ENCODE results near the gene IPPK.

IPPK gene

GRCh38 chr9:92613268-92614122 lies 56.4 kb downstream of the IPPK start:
- TF ChIP-seq, protein P1, sequence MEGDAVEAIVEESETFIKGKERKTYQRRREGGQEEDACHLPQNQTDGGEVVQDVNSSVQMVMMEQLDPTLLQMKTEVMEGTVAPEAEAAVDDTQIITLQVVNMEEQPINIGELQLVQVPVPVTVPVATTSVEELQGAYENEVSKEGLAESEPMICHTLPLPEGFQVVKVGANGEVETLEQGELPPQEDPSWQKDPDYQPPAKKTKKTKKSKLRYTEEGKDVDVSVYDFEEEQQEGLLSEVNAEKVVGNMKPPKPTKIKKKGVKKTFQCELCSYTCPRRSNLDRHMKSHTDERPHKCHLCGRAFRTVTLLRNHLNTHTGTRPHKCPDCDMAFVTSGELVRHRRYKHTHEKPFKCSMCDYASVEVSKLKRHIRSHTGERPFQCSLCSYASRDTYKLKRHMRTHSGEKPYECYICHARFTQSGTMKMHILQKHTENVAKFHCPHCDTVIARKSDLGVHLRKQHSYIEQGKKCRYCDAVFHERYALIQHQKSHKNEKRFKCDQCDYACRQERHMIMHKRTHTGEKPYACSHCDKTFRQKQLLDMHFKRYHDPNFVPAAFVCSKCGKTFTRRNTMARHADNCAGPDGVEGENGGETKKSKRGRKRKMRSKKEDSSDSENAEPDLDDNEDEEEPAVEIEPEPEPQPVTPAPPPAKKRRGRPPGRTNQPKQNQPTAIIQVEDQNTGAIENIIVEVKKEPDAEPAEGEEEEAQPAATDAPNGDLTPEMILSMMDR (conservative IDR thresholded peaks at IDR 0.05), result no peak
- TF ChIP-seq ZFX (IDR thresholded peaks at IDR 0.05), result no peak
- H3K27ac ChIP-seq, result no peak overlapping the region

DNA sequence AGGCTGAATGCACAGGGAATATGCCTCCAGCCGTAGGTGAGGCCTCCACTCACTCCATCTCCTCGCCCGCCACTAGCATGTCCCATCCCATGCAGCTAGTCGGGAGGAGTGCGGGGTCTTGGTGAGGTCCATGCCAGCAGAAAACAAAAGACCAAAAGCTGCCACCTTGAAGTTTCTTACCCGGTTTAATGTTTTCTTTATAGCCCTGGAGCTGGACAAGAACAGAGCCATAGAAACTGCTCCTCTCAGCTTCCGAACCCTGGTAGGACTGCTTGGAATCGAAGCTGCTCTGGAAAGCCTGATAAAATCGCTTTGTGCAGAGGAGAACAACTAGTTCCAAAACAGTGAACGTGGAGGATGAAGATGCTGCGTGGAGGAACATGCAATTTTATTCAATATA lies 57.1 kb downstream of the IPPK start:
- TF ChIP-seq, protein P1 (conservative IDR thresholded peaks at IDR 0.05), result no peak
- no peak for TF ChIP-seq ZFX (IDR thresholded peaks at IDR 0.05)
- H3K27ac ChIP-seq, result no peak overlapping the region

DNA sequence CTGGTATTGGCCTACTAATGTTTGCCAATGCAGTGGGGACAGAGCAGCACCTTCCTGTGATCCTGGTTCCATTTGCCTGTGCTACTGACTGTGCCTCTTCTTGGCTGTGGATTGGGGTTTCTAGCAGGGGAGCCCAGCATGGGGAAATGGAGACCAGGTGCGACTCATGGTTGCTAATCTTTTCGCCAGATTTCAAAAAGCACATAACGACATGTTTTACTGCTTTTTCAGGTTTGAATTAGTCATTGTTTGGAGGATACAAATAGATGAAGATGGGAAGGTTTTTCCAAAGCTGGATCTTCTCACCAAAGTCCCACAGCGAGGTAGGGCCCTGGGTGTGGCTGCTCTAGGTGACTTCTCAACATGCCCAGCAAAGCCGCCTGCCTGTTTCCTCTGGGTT lies 57.6 kb downstream of the IPPK start:
- H3K27ac ChIP-seq, result no peak overlapping the region
- no peak for TF ChIP-seq ZFX (IDR thresholded peaks at IDR 0.05)
- TF ChIP-seq, protein P1 (conservative IDR thresholded peaks at IDR 0.05), result no peak

GRCh38 chr9:92611621-92612285 lies 58.2 kb downstream of the IPPK start:
- no peak overlapping the region for H3K27ac ChIP-seq
- TF ChIP-seq ZFX (IDR thresholded peaks at IDR 0.05), result no peak
- TF ChIP-seq, protein P1 (conservative IDR thresholded peaks at IDR 0.05), result no peak

GRCh38 chr9:92610470-92611420 lies 59.2 kb downstream of the IPPK start:
- no peak overlapping the region for H3K27ac ChIP-seq
- TF ChIP-seq, protein P1 (conservative IDR thresholded peaks at IDR 0.05), result no peak
- TF ChIP-seq ZFX (IDR thresholded peaks at IDR 0.05), result no peak

- TF ChIP-seq, protein P1 (conservative IDR thresholded peaks at IDR 0.05), result no peak
- no peak for TF ChIP-seq ZFX (IDR thresholded peaks at IDR 0.05)
- no peak overlapping the region for H3K27ac ChIP-seq
These were observed 61.0 kb downstream of the IPPK start for GRCh38 chr9:92608909-92609445.
